Endothelial cell of umbilical vein (primary cell): ENCODE measurements around the gene ID1.

Experiments
- MYC ChIP-seq: IDR thresholded peaks from one replicate; pipeline ENCODE4 v1.6.1; 2011; ENCODE audit warnings: mild to moderate bottlenecking, low read depth, low read length
- POLR2AphosphoS5 ChIP-seq: IDR thresholded peaks from 2 replicates; pipeline ENCODE4 v1.6.1; 2012; ENCODE audit warnings: low read depth, mild to moderate bottlenecking, control low read depth, low read length, moderate library complexity; ENCODE audit not compliant: insufficient read depth

GRCh38 chr20:31576751-31577150, 28.3 kb upstream of the ID1 start:
- no peak for TF ChIP-seq POLR2AphosphoS5
- TF ChIP-seq MYC: no peak
